K562 (cell line): ENCODE measurements around the gene LRRIQ4. TPM values are rescaled to one million over a fixed set of nuclear protein-coding genes. Genes with fewer than 3 reads are reported as not detected.
A peak's percentile ranks its signal among the peaks of the same experiment; 100 is the strongest.

Experiments
- ARID3B ChIP-seq: fragments of 250-450 bp; sonication (Bioruptor Pico); IDR thresholded peaks from 2 replicates; pipeline ENCODE4 v1.4.0; 2020; ENCODE audit warnings: borderline replicate concordance
- ERF ChIP-seq: fragments of 450-650 bp; formaldehyde crosslinking; IDR thresholded peaks from 2 replicates; pipeline ENCODE4 v1.4.0; 2020; ENCODE audit warnings: mild to moderate bottlenecking, mixed read lengths
- KLF6 ChIP-seq: fragments of 250-450 bp; sonication (Bioruptor Pico); IDR thresholded peaks from 2 replicates; pipeline ENCODE4 v1.4.0; 2020; ENCODE audit warnings: mild to moderate bottlenecking, moderate library complexity, borderline replicate concordance
- NR2C2 ChIP-seq, 2 experiments: fragments of 200-800 bp in 1 of 2; sonication (Bioruptor generic) in 1 of 2; sonication (generic) in 1 of 2; formaldehyde crosslinking in 1 of 2; IDR thresholded peaks; 2 replicates each; pipeline versions ENCODE4 v1.6.1 to v1.8.0; 2016 to 2022; ENCODE audit warnings: mild to moderate bottlenecking in 1 of 2, missing compliant biosample characterization in 1 of 2, missing genetic modification characterization in 1 of 2, missing genetic modification reagents in 1 of 2
- NRF1 ChIP-seq, 2 experiments: fragments of 450-650 bp; IDR thresholded peaks in 1 of 2; conservative IDR thresholded peaks in 1 of 2; 2 replicates each; pipeline ENCODE4 v1.6.1; 2014; ENCODE audit warnings: mild to moderate bottlenecking in 2 of 2
- RBM25 ChIP-seq: fragments of 200-400 bp; formaldehyde crosslinking; IDR thresholded peaks from 2 replicates; pipeline ENCODE4 v1.6.1; 2018; ENCODE audit warnings: low read length, low read depth, moderate library complexity; ENCODE audit not compliant: severe bottlenecking
- RBM34 ChIP-seq: fragments of 200-400 bp; formaldehyde crosslinking; IDR thresholded peaks from 2 replicates; pipeline ENCODE4 v1.6.1; 2018; ENCODE audit warnings: low read length, borderline replicate concordance; ENCODE audit not compliant: insufficient read depth
- RBM39 ChIP-seq: fragments of 200-400 bp; formaldehyde crosslinking; optimal IDR thresholded peaks from 2 replicates; pipeline ENCODE3; 2018; ENCODE audit warnings: low read depth, low read length
- TCF7L2 ChIP-seq: fragments of 150-350 bp; IDR thresholded peaks from 2 replicates; pipeline ENCODE4 v1.6.1; 2016; ENCODE audit warnings: low read depth, mild to moderate bottlenecking, low read length, moderate library complexity
- XRCC4 ChIP-seq: IDR thresholded peaks from one replicate; pipeline ENCODE4 v1.6.1; 2011; ENCODE audit not compliant: insufficient read depth, insufficient read length; ENCODE audit errors: extremely low read depth
- ZNF174 ChIP-seq: fragments of 250-450 bp; sonication (Bioruptor Pico); IDR thresholded peaks from 2 replicates; pipeline ENCODE4 v1.4.0; 2020; ENCODE audit warnings: mild to moderate bottlenecking
- ZNF253 ChIP-seq: fragments of 250-450 bp; sonication (Bioruptor Pico); conservative IDR thresholded peaks from 2 replicates; pipeline ENCODE4 v1.6.1; 2021; ENCODE audit warnings: mild to moderate bottlenecking
- ZNF766 ChIP-seq: fragments of 200-800 bp; sonication (Bioruptor generic); conservative IDR thresholded peaks from 2 replicates; pipeline ENCODE4 v1.6.1; 2016; ENCODE audit warnings: missing genetic modification characterization, missing compliant biosample characterization
- polyA plus RNA-seq, 8 experiments: library from polyadenylated mRNA; depleted of rRNA in 4 of 8; stranded (reverse) in 5 of 8; unstranded in 3 of 8; fragments of >200 nt; fragmentation: Nextera tagmentation in 2 of 8; fragmentation: Illumina TruSeq in 1 of 8; extraction: Ambion mirVana in 2 of 8; extraction: Trizol in 1 of 8; gene quantifications; 2 replicates each; pipeline versions ENCODE4 v1.2.1 to v1.2.3, GENCODE V29; 2011 to 2014; ENCODE audit warnings: inconsistent platforms in 1 of 8, missing spikeins in 1 of 8
- total RNA-seq, 7 experiments: library from RNA; depleted of rRNA in 6 of 7; stranded (reverse); fragments of >200 nt in 6 of 7; fragmentation: Illumina TruSeq in 2 of 7; extraction: Trizol in 2 of 7; gene quantifications; 2 replicates each; pipeline versions ENCODE4 v1.2.1 to v1.2.3, GENCODE V29; 2011 to 2021; ENCODE audit warnings: low replicate concordance in 1 of 7
- TF ChIP-seq, protein P1 (sequence below): sonication (generic); formaldehyde crosslinking; IDR thresholded peaks from 2 replicates; pipeline ENCODE4 v1.8.0; 2022; ENCODE audit warnings: missing genetic modification reagents, mild to moderate bottlenecking, borderline replicate concordance
- TF ChIP-seq, protein P2 (sequence below): fragments of 200-800 bp; sonication (Bioruptor generic); IDR thresholded peaks from 2 replicates; pipeline ENCODE4 v1.6.1; 2016; ENCODE audit warnings: missing genetic modification characterization, missing compliant biosample characterization
- TF ChIP-seq, protein P3 (sequence below): fragments of 450-650 bp; formaldehyde crosslinking; IDR thresholded peaks from 2 replicates; pipeline ENCODE4 v1.4.0; 2020; ENCODE audit warnings: mild to moderate bottlenecking, mixed read lengths

Gene LRRIQ4
- total and polyA plus RNA-seq, 9 of the 15 experiments (the other 6 are each of a cell fraction or from before 2014, with no cell fraction given), result not detected

- no peak for TF ChIP-seq ZNF253
- no peak for TF ChIP-seq KLF6
- TF ChIP-seq RBM25, result no peak
- no peak for TF ChIP-seq ZNF766 (CRISPR knock-in tag)
- no peak for TF ChIP-seq ZNF174 (CRISPR knock-in tag)
- no peak for TF ChIP-seq NR2C2 (CRISPR knock-in tag; IDR thresholded peaks at IDR 0.05)
- 0 out of 2 replicates have a peak, but pooled peaks have one; percentile 32 for TF ChIP-seq NR2C2 (tag; IDR thresholded peaks at IDR 0.05)
- no peak for TF ChIP-seq RBM39
- TF ChIP-seq, protein P1, sequence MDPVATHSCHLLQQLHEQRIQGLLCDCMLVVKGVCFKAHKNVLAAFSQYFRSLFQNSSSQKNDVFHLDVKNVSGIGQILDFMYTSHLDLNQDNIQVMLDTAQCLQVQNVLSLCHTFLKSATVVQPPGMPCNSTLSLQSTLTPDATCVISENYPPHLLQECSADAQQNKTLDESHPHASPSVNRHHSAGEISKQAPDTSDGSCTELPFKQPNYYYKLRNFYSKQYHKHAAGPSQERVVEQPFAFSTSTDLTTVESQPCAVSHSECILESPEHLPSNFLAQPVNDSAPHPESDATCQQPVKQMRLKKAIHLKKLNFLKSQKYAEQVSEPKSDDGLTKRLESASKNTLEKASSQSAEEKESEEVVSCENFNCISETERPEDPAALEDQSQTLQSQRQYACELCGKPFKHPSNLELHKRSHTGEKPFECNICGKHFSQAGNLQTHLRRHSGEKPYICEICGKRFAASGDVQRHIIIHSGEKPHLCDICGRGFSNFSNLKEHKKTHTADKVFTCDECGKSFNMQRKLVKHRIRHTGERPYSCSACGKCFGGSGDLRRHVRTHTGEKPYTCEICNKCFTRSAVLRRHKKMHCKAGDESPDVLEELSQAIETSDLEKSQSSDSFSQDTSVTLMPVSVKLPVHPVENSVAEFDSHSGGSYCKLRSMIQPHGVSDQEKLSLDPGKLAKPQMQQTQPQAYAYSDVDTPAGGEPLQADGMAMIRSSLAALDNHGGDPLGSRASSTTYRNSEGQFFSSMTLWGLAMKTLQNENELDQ (CRISPR knock-in tag), result no peak
- no peak for TF ChIP-seq ARID3B (CRISPR knock-in tag)
- TF ChIP-seq, protein P2, sequence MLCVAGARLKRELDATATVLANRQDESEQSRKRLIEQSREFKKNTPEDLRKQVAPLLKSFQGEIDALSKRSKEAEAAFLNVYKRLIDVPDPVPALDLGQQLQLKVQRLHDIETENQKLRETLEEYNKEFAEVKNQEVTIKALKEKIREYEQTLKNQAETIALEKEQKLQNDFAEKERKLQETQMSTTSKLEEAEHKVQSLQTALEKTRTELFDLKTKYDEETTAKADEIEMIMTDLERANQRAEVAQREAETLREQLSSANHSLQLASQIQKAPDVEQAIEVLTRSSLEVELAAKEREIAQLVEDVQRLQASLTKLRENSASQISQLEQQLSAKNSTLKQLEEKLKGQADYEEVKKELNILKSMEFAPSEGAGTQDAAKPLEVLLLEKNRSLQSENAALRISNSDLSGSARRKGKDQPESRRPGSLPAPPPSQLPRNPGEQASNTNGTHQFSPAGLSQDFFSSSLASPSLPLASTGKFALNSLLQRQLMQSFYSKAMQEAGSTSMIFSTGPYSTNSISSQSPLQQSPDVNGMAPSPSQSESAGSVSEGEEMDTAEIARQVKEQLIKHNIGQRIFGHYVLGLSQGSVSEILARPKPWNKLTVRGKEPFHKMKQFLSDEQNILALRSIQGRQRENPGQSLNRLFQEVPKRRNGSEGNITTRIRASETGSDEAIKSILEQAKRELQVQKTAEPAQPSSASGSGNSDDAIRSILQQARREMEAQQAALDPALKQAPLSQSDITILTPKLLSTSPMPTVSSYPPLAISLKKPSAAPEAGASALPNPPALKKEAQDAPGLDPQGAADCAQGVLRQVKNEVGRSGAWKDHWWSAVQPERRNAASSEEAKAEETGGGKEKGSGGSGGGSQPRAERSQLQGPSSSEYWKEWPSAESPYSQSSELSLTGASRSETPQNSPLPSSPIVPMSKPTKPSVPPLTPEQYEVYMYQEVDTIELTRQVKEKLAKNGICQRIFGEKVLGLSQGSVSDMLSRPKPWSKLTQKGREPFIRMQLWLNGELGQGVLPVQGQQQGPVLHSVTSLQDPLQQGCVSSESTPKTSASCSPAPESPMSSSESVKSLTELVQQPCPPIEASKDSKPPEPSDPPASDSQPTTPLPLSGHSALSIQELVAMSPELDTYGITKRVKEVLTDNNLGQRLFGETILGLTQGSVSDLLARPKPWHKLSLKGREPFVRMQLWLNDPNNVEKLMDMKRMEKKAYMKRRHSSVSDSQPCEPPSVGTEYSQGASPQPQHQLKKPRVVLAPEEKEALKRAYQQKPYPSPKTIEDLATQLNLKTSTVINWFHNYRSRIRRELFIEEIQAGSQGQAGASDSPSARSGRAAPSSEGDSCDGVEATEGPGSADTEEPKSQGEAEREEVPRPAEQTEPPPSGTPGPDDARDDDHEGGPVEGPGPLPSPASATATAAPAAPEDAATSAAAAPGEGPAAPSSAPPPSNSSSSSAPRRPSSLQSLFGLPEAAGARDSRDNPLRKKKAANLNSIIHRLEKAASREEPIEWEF, result no peak
- TF ChIP-seq TCF7L2, result no peak
- TF ChIP-seq NRF1 (conservative IDR thresholded peaks at IDR 0.05 in 1 of 2, IDR thresholded peaks at IDR 0.05 in 1 of 2), result peak; percentile 93 to 94
- no peak for TF ChIP-seq RBM34
- TF ChIP-seq XRCC4, result no peak
- TF ChIP-seq ERF, result no peak
- TF ChIP-seq, protein P3, sequence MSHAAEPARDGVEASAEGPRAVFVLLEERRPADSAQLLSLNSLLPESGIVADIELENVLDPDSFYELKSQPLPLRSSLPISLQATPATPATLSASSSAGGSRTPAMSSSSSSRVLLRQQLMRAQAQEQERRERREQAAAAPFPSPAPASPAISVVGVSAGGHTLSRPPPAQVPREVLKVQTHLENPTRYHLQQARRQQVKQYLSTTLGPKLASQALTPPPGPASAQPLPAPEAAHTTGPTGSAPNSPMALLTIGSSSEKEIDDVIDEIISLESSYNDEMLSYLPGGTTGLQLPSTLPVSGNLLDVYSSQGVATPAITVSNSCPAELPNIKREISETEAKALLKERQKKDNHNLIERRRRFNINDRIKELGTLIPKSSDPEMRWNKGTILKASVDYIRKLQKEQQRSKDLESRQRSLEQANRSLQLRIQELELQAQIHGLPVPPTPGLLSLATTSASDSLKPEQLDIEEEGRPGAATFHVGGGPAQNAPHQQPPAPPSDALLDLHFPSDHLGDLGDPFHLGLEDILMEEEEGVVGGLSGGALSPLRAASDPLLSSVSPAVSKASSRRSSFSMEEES (CRISPR knock-in tag), result no peak
Measured at GRCh38 chr3:169772305-169772896, 40.3 kb upstream of the LRRIQ4 start (continued).
